Keratinocyte (primary cell): Measurements from ENCODE around the gene THEM4. TPM values are rescaled to one million over a fixed set of nuclear protein-coding genes. Genes with fewer than 3 reads are reported as not detected.

Source experiments
- DNase-seq: peaks from one replicate; pipeline ENCODE4 v3.0.0-alpha.2; 2011; ENCODE audit warnings: low read depth, missing footprints, low spot score
- FAIRE-seq: peaks from 2 replicates; lab custom pipeline; 2011; peaks lifted over from hg19 to GRCh38; lab: Jason Lieb, UNC
- H2AFZ ChIP-seq: 2 replicates; pipeline ENCODE4 v1.6.0; 2012; ENCODE audit warnings: low read length, control low read depth, inconsistent platforms; ENCODE audit not compliant: control insufficient read depth
- H3K27ac ChIP-seq: 2 replicates; pipeline ENCODE4 v1.5.1; 2011; ENCODE audit warnings: low read length; ENCODE audit not compliant: control insufficient read depth, insufficient read depth
- H3K27me3 ChIP-seq: 3 replicates; pipeline ENCODE4 v1.6.0; 2011; ENCODE audit warnings: low read length; ENCODE audit not compliant: control insufficient read depth, insufficient read depth; ENCODE audit errors: extremely low read depth
- H3K36me3 ChIP-seq, 2 experiments: 2 replicates in 1 of 2; 3 replicates in 1 of 2; pipeline ENCODE4 v1.5.1; 2011; ENCODE audit warnings: low read length in 2 of 2, mild to moderate bottlenecking in 1 of 2; ENCODE audit not compliant: control insufficient read depth in 2 of 2, insufficient read depth in 2 of 2; ENCODE audit errors: extremely low read depth in 1 of 2
- H3K4me1 ChIP-seq: 3 replicates; pipeline ENCODE4 v1.5.1; 2011; ENCODE audit warnings: low read length; ENCODE audit not compliant: control insufficient read depth, insufficient read depth; ENCODE audit errors: extremely low read depth
- H3K4me2 ChIP-seq: 3 replicates; pipeline ENCODE4 v1.6.0; 2011; ENCODE audit warnings: low read depth, low read length; ENCODE audit not compliant: control insufficient read depth, insufficient read depth; ENCODE audit errors: extremely low read depth
- H3K4me3 ChIP-seq, 3 experiments: fragments of 200-600 bp in 1 of 3; sonication (generic) in 1 of 3; 2 replicates in 2 of 3; 3 replicates in 1 of 3; pipeline ENCODE4 v1.5.1; 2011 to 2016; ENCODE audit warnings: low read length in 3 of 3, mild to moderate bottlenecking in 3 of 3, control low read depth in 2 of 3, inconsistent platforms in 1 of 3, low read depth in 1 of 3, mixed read lengths in 1 of 3, mixed run types in 1 of 3, moderate library complexity in 1 of 3; ENCODE audit not compliant: control insufficient read depth in 2 of 3, insufficient read depth in 2 of 3; ENCODE audit errors: extremely low read depth in 1 of 3
- H3K79me2 ChIP-seq: 2 replicates; pipeline ENCODE4 v1.6.0; 2012; ENCODE audit warnings: low read length; ENCODE audit not compliant: control insufficient read depth, insufficient read depth
- H3K9ac ChIP-seq: 3 replicates; pipeline ENCODE4 v1.6.0; 2011; ENCODE audit warnings: low read length; ENCODE audit not compliant: control insufficient read depth, insufficient read depth; ENCODE audit errors: extremely low read depth
- H3K9me1 ChIP-seq: 3 replicates; pipeline ENCODE4 v1.6.0; 2011; ENCODE audit warnings: low read length; ENCODE audit not compliant: control insufficient read depth, insufficient read depth; ENCODE audit errors: extremely low read depth
- H3K9me3 ChIP-seq: 2 replicates; pipeline ENCODE4 v1.5.1; 2012; ENCODE audit warnings: low read depth, low read length; ENCODE audit not compliant: control insufficient read depth
- H4K20me1 ChIP-seq: 3 replicates; pipeline ENCODE4 v1.6.0; 2011; ENCODE audit warnings: low read length; ENCODE audit not compliant: control insufficient read depth, insufficient read depth; ENCODE audit errors: extremely low read depth
- EZH2 ChIP-seq: IDR thresholded peaks from one replicate; pipeline ENCODE4 v1.6.1; 2012; ENCODE audit warnings: inconsistent platforms, mild to moderate bottlenecking, low read length, moderate library complexity
- dilution Hi-C: fragments of 300-500 bp; cut with MboI; formaldehyde crosslinking; loops from one replicate; pipeline ENCODE4 v1.7.0; 2020; ENCODE audit warnings: low sequenced_read_pairs; ENCODE audit not compliant: extremely low pct_ligation_motif_present
- polyA plus RNA-seq, 5 experiments: library from polyadenylated mRNA; depleted of rRNA in 3 of 5; stranded (reverse) in 3 of 5; stranded (forward) in 1 of 5; unstranded in 1 of 5; fragments of >200 nt; gene quantifications; 1 replicate in 1 of 5; 2 replicates in 3 of 5; 3 replicates in 1 of 5; pipeline versions ENCODE4 v1.2.1 to v1.2.3, GENCODE V29; 2011 to 2012; ENCODE audit warnings: missing spikeins in 2 of 5, low read depth in 1 of 5, low replicate concordance in 1 of 5
- TF ChIP-seq, protein P1 (sequence below), 3 experiments: IDR thresholded peaks in 1 of 3; conservative IDR thresholded peaks in 1 of 3; optimal IDR thresholded peaks in 1 of 3; 2 replicates in 2 of 3; 3 replicates in 1 of 3; pipeline versions ENCODE3 to v1.5.1; 2011; ENCODE audit warnings: low read length in 3 of 3, mild to moderate bottlenecking in 3 of 3, moderate library complexity in 2 of 3, control low read depth in 1 of 3, inconsistent platforms in 1 of 3; ENCODE audit not compliant: insufficient read depth in 2 of 3; ENCODE audit errors: extremely low read depth in 1 of 3

THEM4 gene
- polyA plus RNA-seq, 1 donor (not counting 4 experiments of a cell fraction or from before 2014, with no cell fraction given): 23.3 TPM

DNA sequence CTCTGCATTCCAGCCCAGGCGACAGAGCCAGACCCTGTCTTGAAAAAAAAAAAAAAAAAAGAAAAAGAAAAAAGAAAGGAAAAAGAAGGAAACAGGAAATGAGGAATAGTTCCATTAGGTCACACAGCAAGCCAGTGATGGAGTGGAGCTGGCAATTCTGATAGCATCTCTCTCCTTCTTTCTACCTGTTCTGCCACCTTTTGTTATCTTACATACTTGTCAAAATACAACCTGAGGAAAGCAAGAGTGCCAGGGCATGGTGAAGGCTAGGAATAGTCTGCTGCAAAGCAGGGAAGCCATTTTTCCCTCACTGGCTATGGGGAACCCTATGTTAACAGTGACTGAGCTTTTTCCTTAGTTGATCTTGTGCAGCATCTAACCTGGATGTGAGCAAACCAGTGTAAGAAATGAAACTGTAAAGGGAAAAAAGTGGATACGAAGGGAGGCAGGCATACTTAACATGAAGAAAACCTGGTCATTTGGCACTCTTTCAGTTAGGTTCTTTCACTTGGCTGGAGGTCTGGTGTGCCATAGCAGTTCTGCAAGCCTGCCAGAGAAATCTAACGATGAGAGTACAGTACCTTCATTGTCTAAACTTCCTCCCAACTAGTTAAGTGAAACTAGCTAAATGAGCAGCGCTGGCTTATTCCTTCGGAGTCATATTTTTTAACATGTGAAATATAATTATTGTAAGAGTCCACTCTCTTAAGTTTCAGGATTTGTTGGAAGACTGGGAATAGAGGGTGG lies 37.9 kb downstream of the THEM4 start:
- H3K27ac ChIP-seq: no peak overlapping the region
- H2AFZ ChIP-seq: no peak overlapping the region
- TF ChIP-seq, protein P1, sequence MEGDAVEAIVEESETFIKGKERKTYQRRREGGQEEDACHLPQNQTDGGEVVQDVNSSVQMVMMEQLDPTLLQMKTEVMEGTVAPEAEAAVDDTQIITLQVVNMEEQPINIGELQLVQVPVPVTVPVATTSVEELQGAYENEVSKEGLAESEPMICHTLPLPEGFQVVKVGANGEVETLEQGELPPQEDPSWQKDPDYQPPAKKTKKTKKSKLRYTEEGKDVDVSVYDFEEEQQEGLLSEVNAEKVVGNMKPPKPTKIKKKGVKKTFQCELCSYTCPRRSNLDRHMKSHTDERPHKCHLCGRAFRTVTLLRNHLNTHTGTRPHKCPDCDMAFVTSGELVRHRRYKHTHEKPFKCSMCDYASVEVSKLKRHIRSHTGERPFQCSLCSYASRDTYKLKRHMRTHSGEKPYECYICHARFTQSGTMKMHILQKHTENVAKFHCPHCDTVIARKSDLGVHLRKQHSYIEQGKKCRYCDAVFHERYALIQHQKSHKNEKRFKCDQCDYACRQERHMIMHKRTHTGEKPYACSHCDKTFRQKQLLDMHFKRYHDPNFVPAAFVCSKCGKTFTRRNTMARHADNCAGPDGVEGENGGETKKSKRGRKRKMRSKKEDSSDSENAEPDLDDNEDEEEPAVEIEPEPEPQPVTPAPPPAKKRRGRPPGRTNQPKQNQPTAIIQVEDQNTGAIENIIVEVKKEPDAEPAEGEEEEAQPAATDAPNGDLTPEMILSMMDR (optimal IDR thresholded peaks at IDR 0.05 in 1 of 3, IDR thresholded peaks at IDR 0.05 in 1 of 3, conservative IDR thresholded peaks at IDR 0.05 in 1 of 3; ENCODE audit: extremely low read depth in 1 of 3, insufficient read depth in 2 of 3, low read length in 3 of 3): no peak
- no peak for TF ChIP-seq EZH2
- FAIRE-seq: no peak
- H3K9me3 ChIP-seq: no peaks in the 10 kb centered on the region
- peaks cover 10% of the 10 kb centered on the region for H3K4me1 ChIP-seq
- no peaks in the 10 kb centered on the region for H3K9me1 ChIP-seq
- no peaks in the 10 kb centered on the region for H4K20me1 ChIP-seq
- H3K79me2 ChIP-seq: no peaks in the 10 kb centered on the region
- H3K4me2 ChIP-seq: no peak overlapping the region
- no peak overlapping the region for H3K4me3 ChIP-seq
- no peak for DNase-seq
- no peak overlapping the region for H3K9ac ChIP-seq
- H3K27me3 ChIP-seq: no peaks in the 10 kb centered on the region
- dilution Hi-C loops: no loop called here
- H3K36me3 ChIP-seq: peaks cover 3% of the 10 kb centered on the region in 2 experiments

DNA sequence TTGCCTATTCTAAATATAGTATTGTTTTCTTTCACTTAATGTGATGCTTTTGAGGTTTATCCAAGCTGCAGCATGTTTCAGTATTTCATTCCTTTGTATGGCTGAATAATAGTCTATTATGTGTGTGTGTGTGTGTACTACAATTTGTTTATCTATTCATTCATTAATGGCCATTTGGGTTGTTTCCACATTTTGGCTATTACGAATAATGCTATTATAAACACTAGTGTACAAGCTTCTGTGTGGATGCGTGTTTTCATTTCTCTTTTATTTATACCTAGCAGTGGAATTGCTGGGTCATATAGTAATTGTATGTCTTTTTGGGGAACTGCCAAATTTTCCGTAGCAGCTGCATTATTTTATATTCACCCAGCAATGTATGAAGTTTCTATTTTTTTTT lies 40.8 kb downstream of the THEM4 start:
- peaks cover 10% of the 10 kb centered on the region for H3K4me1 ChIP-seq
- DNase-seq (no peak), FAIRE-seq (no peak)
- no peak overlapping the region for H3K9ac ChIP-seq
- H3K9me1 ChIP-seq: no peaks in the 10 kb centered on the region
- no peaks in the 10 kb centered on the region for H3K9me3 ChIP-seq
- H3K27ac ChIP-seq: peak overlapping the region; percentile 73
- no peak overlapping the region for H3K4me3 ChIP-seq
- H3K4me2 ChIP-seq: no peak overlapping the region
- no peak overlapping the region for H2AFZ ChIP-seq
- dilution Hi-C loops: no loop called here
- H3K79me2 ChIP-seq: no peaks in the 10 kb centered on the region
- no peak for TF ChIP-seq EZH2
- TF ChIP-seq, protein P1 (optimal IDR thresholded peaks at IDR 0.05 in 1 of 3, IDR thresholded peaks at IDR 0.05 in 1 of 3, conservative IDR thresholded peaks at IDR 0.05 in 1 of 3; ENCODE audit: extremely low read depth in 1 of 3, insufficient read depth in 2 of 3, low read length in 3 of 3): no peak
- H3K27me3 ChIP-seq: no peaks in the 10 kb centered on the region
- peaks cover under 1 to 3% of the 10 kb centered on the region in 2 experiments for H3K36me3 ChIP-seq
- H4K20me1 ChIP-seq: no peaks in the 10 kb centered on the region
